ENCODE data around the gene KIAA2012. TPM values are rescaled to one million over a fixed set of nuclear protein-coding genes. Genes with fewer than 3 reads are reported as not detected.

KIAA2012 gene
- polyA plus RNA-seq, 1 donor (not counting 4 experiments of a cell fraction or from before 2014, with no cell fraction given) = not detected

DNA sequence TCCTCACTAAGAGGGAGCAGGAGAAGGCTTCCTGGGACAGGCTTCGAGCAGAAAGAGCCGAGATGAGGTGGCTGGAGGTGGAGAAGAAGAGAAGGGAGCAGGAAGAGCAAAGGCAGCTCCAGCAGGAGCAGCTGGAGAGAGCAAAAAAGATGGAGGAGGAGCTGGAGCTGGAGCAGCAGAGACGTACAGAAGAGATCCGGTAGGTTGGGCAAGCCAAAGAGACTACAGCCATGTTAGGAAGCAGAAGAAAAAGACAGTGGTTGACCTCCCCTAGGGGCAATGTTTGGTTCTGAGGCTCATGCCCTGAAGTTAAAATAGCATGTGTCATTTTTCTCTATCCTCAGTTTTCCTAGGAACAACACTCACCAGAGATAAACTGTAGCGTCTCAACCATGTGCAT lies 120.2 kb downstream of the KIAA2012 start:
- no peaks in the 10 kb centered on the region for H3K9me3 ChIP-seq (ENCODE audit: control insufficient read depth, low read depth, low read length)
- no peaks in the 10 kb centered on the region for H4K20me1 ChIP-seq (ENCODE audit: control insufficient read depth, extremely low read depth, insufficient read depth, low read length)
- H3K27me3 ChIP-seq (ENCODE audit: control insufficient read depth, extremely low read depth, insufficient read depth, low read length) = no peaks in the 10 kb centered on the region
- dilution Hi-C loops (cut with MboI; ENCODE audit: extremely low pct_ligation_motif_present, low sequenced_read_pairs) = no loop called here
- no peak overlapping the region for H3K4me2 ChIP-seq (ENCODE audit: control insufficient read depth, extremely low read depth, insufficient read depth, low read depth, low read length)
- DNase-seq (ENCODE audit: low read depth, low spot score) (no peak), FAIRE-seq (no peak)
- H2AFZ ChIP-seq (ENCODE audit: control insufficient read depth, low read length) = no peak overlapping the region
- TF ChIP-seq, protein P1, sequence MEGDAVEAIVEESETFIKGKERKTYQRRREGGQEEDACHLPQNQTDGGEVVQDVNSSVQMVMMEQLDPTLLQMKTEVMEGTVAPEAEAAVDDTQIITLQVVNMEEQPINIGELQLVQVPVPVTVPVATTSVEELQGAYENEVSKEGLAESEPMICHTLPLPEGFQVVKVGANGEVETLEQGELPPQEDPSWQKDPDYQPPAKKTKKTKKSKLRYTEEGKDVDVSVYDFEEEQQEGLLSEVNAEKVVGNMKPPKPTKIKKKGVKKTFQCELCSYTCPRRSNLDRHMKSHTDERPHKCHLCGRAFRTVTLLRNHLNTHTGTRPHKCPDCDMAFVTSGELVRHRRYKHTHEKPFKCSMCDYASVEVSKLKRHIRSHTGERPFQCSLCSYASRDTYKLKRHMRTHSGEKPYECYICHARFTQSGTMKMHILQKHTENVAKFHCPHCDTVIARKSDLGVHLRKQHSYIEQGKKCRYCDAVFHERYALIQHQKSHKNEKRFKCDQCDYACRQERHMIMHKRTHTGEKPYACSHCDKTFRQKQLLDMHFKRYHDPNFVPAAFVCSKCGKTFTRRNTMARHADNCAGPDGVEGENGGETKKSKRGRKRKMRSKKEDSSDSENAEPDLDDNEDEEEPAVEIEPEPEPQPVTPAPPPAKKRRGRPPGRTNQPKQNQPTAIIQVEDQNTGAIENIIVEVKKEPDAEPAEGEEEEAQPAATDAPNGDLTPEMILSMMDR (optimal IDR thresholded peaks at IDR 0.05 in 1 of 3, IDR thresholded peaks at IDR 0.05 in 1 of 3, conservative IDR thresholded peaks at IDR 0.05 in 1 of 3; ENCODE audit: extremely low read depth in 1 of 3, insufficient read depth in 2 of 3, low read length in 3 of 3) = no peak
- no peak for TF ChIP-seq EZH2 (IDR thresholded peaks at IDR 0.05; ENCODE audit: low read length)
- H3K9me1 ChIP-seq (ENCODE audit: control insufficient read depth, extremely low read depth, insufficient read depth, low read length) = no peaks in the 10 kb centered on the region
- H3K9ac ChIP-seq (ENCODE audit: control insufficient read depth, extremely low read depth, insufficient read depth, low read length) = no peak overlapping the region
- no peak overlapping the region for H3K27ac ChIP-seq (ENCODE audit: control insufficient read depth, insufficient read depth, low read length)
- no peaks in the 10 kb centered on the region for H3K36me3 ChIP-seq (ENCODE audit: control insufficient read depth in 2 of 2, extremely low read depth in 1 of 2, insufficient read depth in 2 of 2, low read length in 2 of 2)
- H3K79me2 ChIP-seq (ENCODE audit: control insufficient read depth, insufficient read depth, low read length) = no peaks in the 10 kb centered on the region
- no peak overlapping the region for H3K4me3 ChIP-seq (ENCODE audit: control insufficient read depth in 2 of 3, extremely low read depth in 1 of 3, insufficient read depth in 2 of 3, low read depth in 1 of 3, low read length in 3 of 3)
- no peaks in the 10 kb centered on the region for H3K4me1 ChIP-seq (ENCODE audit: control insufficient read depth, extremely low read depth, insufficient read depth, low read length)

DNA sequence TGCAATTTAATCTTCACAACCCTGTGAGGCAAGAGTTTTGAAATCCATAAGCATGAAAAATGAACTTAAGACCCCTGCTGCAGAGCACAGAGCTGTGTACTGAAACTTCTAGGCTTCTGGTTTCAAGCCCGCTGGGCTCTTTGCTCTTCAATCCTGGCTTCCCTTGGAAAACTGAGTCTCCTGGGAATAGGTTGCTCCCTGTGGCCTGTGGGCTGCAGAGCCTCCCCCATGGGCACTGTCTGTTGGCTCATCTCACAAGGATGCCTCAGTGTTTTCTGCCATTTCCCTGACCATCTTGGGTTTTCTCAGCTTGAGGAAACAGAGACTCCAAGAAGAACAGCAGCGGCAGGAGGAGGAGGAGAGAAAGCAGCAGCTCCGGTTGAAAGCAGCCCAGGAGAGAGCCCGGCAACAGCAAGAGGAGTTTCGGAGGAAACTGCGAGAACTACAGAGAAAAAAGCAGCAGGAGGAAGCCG lies 120.9 kb downstream of the KIAA2012 start:
- no peaks in the 10 kb centered on the region for H3K36me3 ChIP-seq (ENCODE audit: control insufficient read depth in 2 of 2, extremely low read depth in 1 of 2, insufficient read depth in 2 of 2, low read length in 2 of 2)
- no peak for TF ChIP-seq EZH2 (IDR thresholded peaks at IDR 0.05; ENCODE audit: low read length)
- TF ChIP-seq, protein P1 (optimal IDR thresholded peaks at IDR 0.05 in 1 of 3, IDR thresholded peaks at IDR 0.05 in 1 of 3, conservative IDR thresholded peaks at IDR 0.05 in 1 of 3; ENCODE audit: extremely low read depth in 1 of 3, insufficient read depth in 2 of 3, low read length in 3 of 3) = no peak
- no peak overlapping the region for H3K9ac ChIP-seq (ENCODE audit: control insufficient read depth, extremely low read depth, insufficient read depth, low read length)
- H3K27ac ChIP-seq (ENCODE audit: control insufficient read depth, insufficient read depth, low read length) = no peak overlapping the region
- no peaks in the 10 kb centered on the region for H3K9me1 ChIP-seq (ENCODE audit: control insufficient read depth, extremely low read depth, insufficient read depth, low read length)
- DNase-seq (ENCODE audit: low read depth, low spot score) (no peak), FAIRE-seq (no peak)
- H3K4me3 ChIP-seq (ENCODE audit: control insufficient read depth in 2 of 3, extremely low read depth in 1 of 3, insufficient read depth in 2 of 3, low read depth in 1 of 3, low read length in 3 of 3) = no peak overlapping the region
- no peaks in the 10 kb centered on the region for H3K4me1 ChIP-seq (ENCODE audit: control insufficient read depth, extremely low read depth, insufficient read depth, low read length)
- no peaks in the 10 kb centered on the region for H3K27me3 ChIP-seq (ENCODE audit: control insufficient read depth, extremely low read depth, insufficient read depth, low read length)
- H3K9me3 ChIP-seq (ENCODE audit: control insufficient read depth, low read depth, low read length) = no peaks in the 10 kb centered on the region
- no peaks in the 10 kb centered on the region for H3K79me2 ChIP-seq (ENCODE audit: control insufficient read depth, insufficient read depth, low read length)
- no peak overlapping the region for H3K4me2 ChIP-seq (ENCODE audit: control insufficient read depth, extremely low read depth, insufficient read depth, low read depth, low read length)
- dilution Hi-C loops (cut with MboI; ENCODE audit: extremely low pct_ligation_motif_present, low sequenced_read_pairs) = no loop called here
- H2AFZ ChIP-seq (ENCODE audit: control insufficient read depth, low read length) = no peak overlapping the region
- no peaks in the 10 kb centered on the region for H4K20me1 ChIP-seq (ENCODE audit: control insufficient read depth, extremely low read depth, insufficient read depth, low read length)
